K562 (cell line): ENCODE data around the gene ADIPOQ. TPM values are rescaled to one million over a fixed set of nuclear protein-coding genes. Genes with fewer than 3 reads are reported as not detected.

Source experiments
- CBX3 ChIP-seq, 2 experiments: IDR thresholded peaks; 1 replicate in 1 of 2; 2 replicates in 1 of 2; pipeline ENCODE4 v1.6.1; 2012; ENCODE audit warnings: inconsistent platforms in 2 of 2, low read length in 2 of 2, borderline replicate concordance in 1 of 2, control low read depth in 1 of 2
- CEBPB ChIP-seq: fragments of 450-650 bp; IDR thresholded peaks from 2 replicates; pipeline ENCODE4 v1.6.1; 2016; ENCODE audit warnings: missing genetic modification characterization, missing compliant biosample characterization
- CREM ChIP-seq: IDR thresholded peaks from 2 replicates; pipeline ENCODE4 v1.6.1; 2014; ENCODE audit warnings: antibody characterized with exemption, low read depth
- DEAF1 ChIP-seq: fragments of 450-650 bp; formaldehyde crosslinking; IDR thresholded peaks from 2 replicates; pipeline ENCODE4 v1.4.0; 2020; ENCODE audit warnings: mild to moderate bottlenecking, moderate library complexity
- EHMT2 ChIP-seq: fragments of 450-650 bp; IDR thresholded peaks from 2 replicates; pipeline ENCODE4 v1.6.1; 2018; ENCODE audit warnings: antibody characterized with exemption
- EP300 ChIP-seq: IDR thresholded peaks from 2 replicates; pipeline ENCODE4 v1.6.1; 2012; ENCODE audit warnings: low read length, improper control_type of control experiment
- ESRRA ChIP-seq: fragments of 450-650 bp; IDR thresholded peaks from 2 replicates; pipeline ENCODE4 v1.6.1; 2014; ENCODE audit warnings: low read depth, mild to moderate bottlenecking, moderate library complexity, borderline replicate concordance
- ETV1 ChIP-seq: fragments of 450-650 bp; conservative IDR thresholded peaks from 2 replicates; pipeline ENCODE4 v1.6.1; 2016; ENCODE audit warnings: missing genetic modification characterization, control low read depth, low read depth, missing compliant biosample characterization
- GATAD2B ChIP-seq: fragments of 450-650 bp; IDR thresholded peaks from 2 replicates; pipeline ENCODE4 v1.6.1; 2017; ENCODE audit warnings: mild to moderate bottlenecking, borderline replicate concordance
- GTF2E2 ChIP-seq: fragments of 200-800 bp; sonication (Bioruptor generic); IDR thresholded peaks from 2 replicates; pipeline ENCODE4 v1.6.1; 2016; ENCODE audit warnings: missing genetic modification characterization, missing compliant biosample characterization
- MCM2 ChIP-seq: fragments of 450-650 bp; IDR thresholded peaks from 2 replicates; pipeline ENCODE4 v1.6.1; 2017; ENCODE audit warnings: low read depth, mild to moderate bottlenecking
- MEIS2 ChIP-seq: fragments of 450-650 bp; IDR thresholded peaks from 2 replicates; pipeline ENCODE4 v1.6.1; 2014; ENCODE audit warnings: mild to moderate bottlenecking; ENCODE audit not compliant: partially characterized antibody
- NCOA1 ChIP-seq: fragments of 450-650 bp; IDR thresholded peaks from 2 replicates; pipeline ENCODE4 v1.6.1; 2016; ENCODE audit warnings: low read depth
- NFATC3 ChIP-seq: fragments of 450-650 bp; IDR thresholded peaks from 2 replicates; pipeline ENCODE4 v1.6.1; 2017; ENCODE audit warnings: mild to moderate bottlenecking
- NR2C2 ChIP-seq, 2 experiments: fragments of 200-800 bp in 1 of 2; sonication (Bioruptor generic) in 1 of 2; sonication (generic) in 1 of 2; formaldehyde crosslinking in 1 of 2; IDR thresholded peaks; 2 replicates each; pipeline versions ENCODE4 v1.6.1 to v1.8.0; 2016 to 2022; ENCODE audit warnings: mild to moderate bottlenecking in 1 of 2, missing compliant biosample characterization in 1 of 2, missing genetic modification characterization in 1 of 2, missing genetic modification reagents in 1 of 2
- RBM22 ChIP-seq: fragments of 200-400 bp; formaldehyde crosslinking; IDR thresholded peaks from 2 replicates; pipeline ENCODE4 v1.6.1; 2018; ENCODE audit warnings: low read length, low read depth; ENCODE audit not compliant: poor library complexity, severe bottlenecking
- SOX6 ChIP-seq: fragments of 450-650 bp; IDR thresholded peaks from 2 replicates; pipeline ENCODE4 v1.6.1; 2014; ENCODE audit warnings: mild to moderate bottlenecking
- STAT5A ChIP-seq: IDR thresholded peaks from 2 replicates; pipeline ENCODE4 v1.6.1; 2012; ENCODE audit warnings: low read length, inconsistent platforms, borderline replicate concordance
- TAL1 ChIP-seq: fragments of 450-650 bp; IDR thresholded peaks from 2 replicates; pipeline ENCODE4 v1.6.1; 2016; ENCODE audit warnings: mild to moderate bottlenecking
- TBL1XR1 ChIP-seq, 2 experiments: IDR thresholded peaks; 2 replicates each; pipeline ENCODE4 v1.6.1; 2012; ENCODE audit warnings: improper control_type of control experiment in 2 of 2, low read length in 2 of 2, mild to moderate bottlenecking in 1 of 2
- TEAD4 ChIP-seq, 2 experiments: sonication (generic) in 1 of 2; formaldehyde crosslinking in 1 of 2; IDR thresholded peaks; 2 replicates each; pipeline versions ENCODE4 v1.6.1 to v1.8.0; 2012 to 2022; ENCODE audit warnings: borderline replicate concordance in 1 of 2, inconsistent platforms in 1 of 2, low read length in 1 of 2, mild to moderate bottlenecking in 1 of 2, missing genetic modification reagents in 1 of 2
- ZEB2 ChIP-seq: fragments of 450-650 bp; IDR thresholded peaks from 2 replicates; pipeline ENCODE4 v1.6.1; 2016
- ZNF133 ChIP-seq: fragments of 250-450 bp; sonication (Bioruptor Pico); IDR thresholded peaks from 2 replicates; pipeline ENCODE4 v1.4.0; 2020; ENCODE audit warnings: mild to moderate bottlenecking
- ZNF280A ChIP-seq: fragments of 450-650 bp; IDR thresholded peaks from 2 replicates; pipeline ENCODE4 v1.6.1; 2018; ENCODE audit warnings: mild to moderate bottlenecking, low read depth; ENCODE audit not compliant: partially characterized antibody
- ZNF584 ChIP-seq: fragments of 200-800 bp; sonication (Bioruptor generic); IDR thresholded peaks from 2 replicates; pipeline ENCODE4 v1.6.1; 2016; ENCODE audit warnings: low read depth, mild to moderate bottlenecking, missing genetic modification characterization, missing compliant biosample characterization
- ZNF668 ChIP-seq: fragments of 250-450 bp; sonication (Bioruptor Pico); IDR thresholded peaks from 2 replicates; pipeline ENCODE4 v1.8.0; 2022; ENCODE audit warnings: mild to moderate bottlenecking, inconsistent platforms
- polyA plus RNA-seq, 8 experiments: library from polyadenylated mRNA; depleted of rRNA in 4 of 8; stranded (reverse) in 5 of 8; unstranded in 3 of 8; fragments of >200 nt; fragmentation: Nextera tagmentation in 2 of 8; fragmentation: Illumina TruSeq in 1 of 8; extraction: Ambion mirVana in 2 of 8; extraction: Trizol in 1 of 8; gene quantifications; 2 replicates each; pipeline versions ENCODE4 v1.2.1 to v1.2.3, GENCODE V29; 2011 to 2014; ENCODE audit warnings: inconsistent platforms in 1 of 8, missing spikeins in 1 of 8
- total RNA-seq, 7 experiments: library from RNA; depleted of rRNA in 6 of 7; stranded (reverse); fragments of >200 nt in 6 of 7; fragmentation: Illumina TruSeq in 2 of 7; extraction: Trizol in 2 of 7; gene quantifications; 2 replicates each; pipeline versions ENCODE4 v1.2.1 to v1.2.3, GENCODE V29; 2011 to 2021; ENCODE audit warnings: low replicate concordance in 1 of 7

The ADIPOQ gene
- total and polyA plus RNA-seq, 9 of the 15 experiments (the other 6 are each of a cell fraction or from before 2014, with no cell fraction given), result 0.01 to 0.04 (median 0.03) TPM; not detected in 4

- TF ChIP-seq ZNF133 (CRISPR knock-in tag), result no peak
- TF ChIP-seq SOX6, result peak; percentile 78
- peak; percentile 70; the same call in 1 of the 2 replicates for TF ChIP-seq NCOA1
- TF ChIP-seq NR2C2 (CRISPR knock-in tag; IDR thresholded peaks at IDR 0.05), result no peak
- peak; percentile 46 for TF ChIP-seq NR2C2 (tag; IDR thresholded peaks at IDR 0.05)
- no peak for TF ChIP-seq ZNF280A
- TF ChIP-seq CREM, result peak; percentile 58
- no peak for TF ChIP-seq ETV1 (tag)
- TF ChIP-seq NFATC3, result 0 out of 2 replicates have a peak, but pooled peaks have one; percentile 56
- TF ChIP-seq STAT5A, result peak; percentile 35; the same call in 1 of the 2 replicates
- TF ChIP-seq TEAD4 (IDR thresholded peaks at IDR 0.05; ENCODE audit: low read length), result peak; percentile 75
- no peak for TF ChIP-seq TEAD4 (CRISPR knock-in tag; IDR thresholded peaks at IDR 0.05; ENCODE audit: borderline replicate concordance)
- peak; percentile 68 for TF ChIP-seq ZEB2
- TF ChIP-seq MEIS2, result peak; percentile 27
- no peak for TF ChIP-seq GTF2E2 (tag)
- peak; percentile 72 for TF ChIP-seq ESRRA
- 0 out of 2 replicates have a peak, but pooled peaks have one; percentile 12 for TF ChIP-seq CEBPB (tag)
- peak in 1 of 2 experiments; percentile 59; a peak in 1 of 4 replicates for TF ChIP-seq TBL1XR1 (IDR thresholded peaks at IDR 0.05; ENCODE audit: low read length in 2 of 2)
- peak; percentile 66 for TF ChIP-seq TAL1
- TF ChIP-seq EP300, result peak; percentile 88
- TF ChIP-seq DEAF1 (CRISPR knock-in tag), result no peak
- peak; percentile 14; the same call in 1 of the 2 replicates for TF ChIP-seq EHMT2
- TF ChIP-seq GATAD2B, result 0 out of 2 replicates have a peak, but pooled peaks have one; percentile 26
- TF ChIP-seq RBM22, result no peak
- TF ChIP-seq MCM2, result no peak
- TF ChIP-seq CBX3 (IDR thresholded peaks at IDR 0.05; ENCODE audit: borderline replicate concordance in 1 of 2, low read length in 2 of 2), result no peak
- TF ChIP-seq ZNF668 (CRISPR knock-in tag), result no peak
- no peak for TF ChIP-seq ZNF584 (CRISPR knock-in tag)
These were observed 28.1 kb downstream of the ADIPOQ start (continued) for GRCh38 chr3:186870421-186871201.
